Activated CD4-positive, alpha-beta T cell treated with anti-CD3 and anti-CD28 coated beads for 36 hours (primary cell): ENCODE data around the gene POU5F2. TPM values are rescaled to one million over a fixed set of nuclear protein-coding genes. Genes with fewer than 3 reads are reported as not detected.
A peak's percentile ranks its signal among the peaks of the same experiment; 100 is the strongest.

Experiments
- ATAC-seq: fragments of 200-7000 bp; cut with Tn5 transposase; one replicate; pipeline ENCODE4 v1.10.0; 2021; ENCODE audit warnings: mild to moderate bottlenecking, moderate library complexity
- CTCF ChIA-PET: fragments of 350-600 bp; sonication (Branson Sonifier 250); formaldehyde crosslinking; loops from one replicate; lab custom pipeline; 2021; ENCODE audit warnings: antibody characterized with exemption; lab: Charles Lee
- POLR2A ChIA-PET: fragments of 350-600 bp; sonication (Branson Sonifier 250); formaldehyde crosslinking; loops from one replicate; lab custom pipeline; 2021; ENCODE audit warnings: antibody characterized with exemption, inconsistent platforms; lab: Charles Lee
- DNase-seq: peaks from one replicate; pipeline ENCODE4 v3.0.0-alpha.2; 2020
- H3K27ac Mint-ChIP-seq: one replicate; pipeline ENCODE4 v1.8.0; 2021; ENCODE audit warnings: mixed read lengths
- H3K27me3 Mint-ChIP-seq: one replicate; pipeline ENCODE4 v1.8.0; 2021; ENCODE audit warnings: mixed read lengths
- H3K36me3 Mint-ChIP-seq: one replicate; pipeline ENCODE4 v1.8.0; 2021; ENCODE audit warnings: low read depth, mixed read lengths
- H3K4me1 Mint-ChIP-seq: one replicate; pipeline ENCODE4 v1.8.0; 2021; ENCODE audit warnings: mixed read lengths
- H3K4me3 Mint-ChIP-seq: one replicate; pipeline ENCODE4 v1.8.0; 2021; ENCODE audit warnings: mild to moderate bottlenecking, moderate library complexity, mixed read lengths
- H3K9me3 Mint-ChIP-seq: one replicate; pipeline ENCODE4 v1.8.0; 2021; ENCODE audit warnings: low read depth, mixed read lengths
- intact Hi-C, 2 experiments: fragments of 100-400 bp; cut with DNase I in 1 of 2; cut with micrococcal nuclease in 1 of 2; formaldehyde crosslinking; loops; one replicate each; pipeline versions ENCODE4 v1.14.2 to v1.15.1; 2022 to 2024; cut with DNase I, micrococcal nuclease
- total RNA-seq, 2 experiments: library from RNA; stranded (reverse); gene quantifications; one replicate each; pipeline ENCODE4 v1.2.3, GENCODE V29; 2021

The POU5F2 gene
- total RNA-seq, 2 experiments from 2014 or later, result 0.40 to 0.43 TPM

DNA sequence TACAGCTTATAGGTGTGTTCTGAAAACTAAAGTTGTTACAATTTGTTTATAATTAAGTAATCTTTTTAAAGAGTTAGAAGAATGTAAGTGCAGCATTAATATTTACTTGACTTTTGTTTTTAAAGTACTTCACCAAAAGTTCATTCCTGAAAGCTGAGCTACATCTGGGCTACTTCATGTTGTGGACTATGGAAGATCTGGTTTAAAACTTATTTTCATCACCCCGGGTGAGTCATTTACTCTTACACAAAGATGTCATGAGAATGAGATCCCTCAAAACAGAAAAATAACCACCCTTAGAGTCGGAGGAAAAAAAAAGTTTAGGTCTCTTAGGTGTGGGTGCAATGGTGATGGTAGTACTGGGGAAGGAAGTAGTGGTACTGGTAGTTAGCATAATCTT, 5.1 kb downstream of the POU5F2 start:
- Mint-ChIP-seq H3K36me3 (peaks cover 33% of the 10 kb centered on the region), H3K9me3 (peaks cover 3% of the 10 kb centered on the region)

DNA sequence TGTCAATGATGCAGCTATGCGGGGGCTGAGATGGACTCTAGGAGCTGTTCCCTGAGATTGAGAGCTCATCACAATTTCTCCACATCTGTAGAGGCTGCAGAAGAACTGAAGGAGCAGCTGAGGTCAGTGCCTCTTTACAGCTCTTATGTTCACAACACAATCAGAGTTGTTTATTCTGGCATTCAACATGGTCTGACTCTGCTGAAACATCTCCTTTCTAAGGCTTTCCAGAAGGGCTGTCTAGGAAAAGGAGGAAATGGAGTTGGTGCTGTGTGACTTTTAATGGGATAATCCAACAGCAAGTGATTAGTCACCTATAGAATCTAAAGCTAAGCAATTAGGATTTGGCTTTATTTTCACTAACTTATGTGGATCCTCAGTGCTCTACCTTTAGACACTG, 6.0 kb downstream of the POU5F2 start:
- H3K27ac Mint-ChIP-seq, result no peak overlapping the region
- CTCF ChIA-PET, result no interaction called here
- POLR2A ChIA-PET, result no interaction called here
- ATAC-seq (no peak), DNase-seq (no peak)
- peaks cover 3% of the 10 kb centered on the region for H3K9me3 Mint-ChIP-seq
- peaks cover 26% of the 10 kb centered on the region for H3K36me3 Mint-ChIP-seq
- H3K4me1 Mint-ChIP-seq, result no peaks in the 10 kb centered on the region
- intact Hi-C loops, result no loop called here
- H3K27me3 Mint-ChIP-seq, result no peaks in the 10 kb centered on the region
- no peak overlapping the region for H3K4me3 Mint-ChIP-seq

More for the DNA sequence above, 5.1 kb downstream of the POU5F2 start:
- Mint-ChIP-seq H3K27me3 (no peaks in the 10 kb centered on the region), H3K4me1 (no peaks in the 10 kb centered on the region), H3K4me3 (no peak overlapping the region), H3K27ac (no peak overlapping the region)
- POLR2A ChIA-PET, result no interaction called here
- DNase-seq (no peak), ATAC-seq (no peak)
- CTCF ChIA-PET, result no interaction called here
- intact Hi-C loops, result no loop called here

DNA sequence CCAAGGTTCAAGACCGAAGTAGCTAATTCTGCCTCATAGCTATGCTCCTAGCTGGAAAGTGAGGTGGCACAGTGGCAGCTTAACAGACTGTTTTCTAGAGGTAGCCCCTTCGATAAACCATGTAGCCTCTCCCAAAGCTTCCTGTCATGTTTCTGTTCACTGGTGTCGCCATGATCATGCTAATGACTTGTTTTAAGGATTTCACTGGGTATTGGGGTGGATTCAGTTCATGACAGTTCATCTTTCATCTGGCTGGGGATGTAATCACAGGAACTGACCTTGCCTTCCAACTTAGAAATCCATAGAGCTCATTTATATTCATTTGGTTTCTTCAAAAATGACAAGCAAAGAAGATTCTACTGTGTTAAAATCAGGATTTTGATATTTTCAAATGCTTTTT, 9.4 kb downstream of the POU5F2 start:
- H3K4me3 Mint-ChIP-seq, result no peak overlapping the region
- no peaks in the 10 kb centered on the region for H3K27me3 Mint-ChIP-seq
- H3K9me3 Mint-ChIP-seq, result no peaks in the 10 kb centered on the region
- no peak overlapping the region for H3K27ac Mint-ChIP-seq
- ATAC-seq (no peak), DNase-seq (no peak)
- POLR2A ChIA-PET, result no interaction called here
- no peaks in the 10 kb centered on the region for H3K4me1 Mint-ChIP-seq
- peaks cover under 1% of the 10 kb centered on the region for H3K36me3 Mint-ChIP-seq
- intact Hi-C loops, result no loop called here
- CTCF ChIA-PET, result interaction anchor here (0.6 to 1.1 kb wide), 2 partner anchors 8 to 52 kb away, joined by 3 read pairs; no protein-coding TSS in a partner anchor

DNA sequence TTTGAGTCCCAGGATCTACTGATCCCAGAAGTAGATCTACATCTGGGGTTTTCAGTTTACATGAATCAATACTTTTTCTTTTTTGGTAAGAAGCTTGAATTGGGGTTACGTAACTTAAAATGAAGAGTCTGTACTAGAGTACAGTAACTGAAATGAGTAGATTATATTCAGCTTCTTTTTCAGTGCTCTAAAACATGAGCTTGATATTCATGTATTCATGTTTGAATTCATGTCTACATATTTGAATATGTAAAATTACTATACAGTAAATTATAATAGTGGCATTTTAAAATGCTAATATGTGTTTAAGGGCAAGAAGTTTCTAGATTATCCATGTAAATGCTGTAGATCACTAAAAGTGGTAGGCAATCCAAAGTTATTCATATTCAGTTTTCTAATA, 14.8 kb downstream of the POU5F2 start:
- intact Hi-C loops, result no loop called here
- CTCF ChIA-PET, result no interaction called here
- H3K9me3 Mint-ChIP-seq, result no peaks in the 10 kb centered on the region
- no peak overlapping the region for H3K27ac Mint-ChIP-seq
- DNase-seq (no peak), ATAC-seq (no peak)
- H3K27me3 Mint-ChIP-seq, result no peaks in the 10 kb centered on the region
- POLR2A ChIA-PET, result no interaction called here
- peaks cover 3% of the 10 kb centered on the region for H3K4me1 Mint-ChIP-seq
- no peaks in the 10 kb centered on the region for H3K36me3 Mint-ChIP-seq
- H3K4me3 Mint-ChIP-seq, result no peak overlapping the region

DNA sequence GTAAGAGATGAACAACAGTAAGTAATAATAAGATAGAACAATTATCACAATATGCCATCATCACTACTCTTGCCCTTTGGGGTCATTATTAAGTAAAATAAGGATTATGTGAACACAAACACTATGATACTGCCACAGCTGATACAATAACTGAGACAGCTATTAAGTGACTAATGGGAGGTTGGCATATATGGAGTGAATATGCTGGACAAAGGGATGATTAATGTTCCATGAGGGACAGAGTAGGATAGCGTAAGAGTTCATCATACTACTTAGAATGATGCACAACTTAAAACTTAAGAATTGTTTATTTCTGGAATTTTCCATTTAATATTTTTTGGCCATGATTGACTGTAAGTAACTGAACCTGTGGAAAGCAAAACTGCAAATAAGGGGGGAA, 16.6 kb downstream of the POU5F2 start:
- intact Hi-C loops, result no loop called here
- Mint-ChIP-seq H3K27me3 (no peaks in the 10 kb centered on the region), H3K4me3 (no peak overlapping the region), H3K4me1 (peaks cover 10% of the 10 kb centered on the region), H3K9me3 (no peaks in the 10 kb centered on the region), H3K27ac (no peak overlapping the region), H3K36me3 (no peaks in the 10 kb centered on the region)
- CTCF ChIA-PET, result no interaction called here
- ATAC-seq, result no peak
- no peak for DNase-seq
- POLR2A ChIA-PET, result no interaction called here

DNA sequence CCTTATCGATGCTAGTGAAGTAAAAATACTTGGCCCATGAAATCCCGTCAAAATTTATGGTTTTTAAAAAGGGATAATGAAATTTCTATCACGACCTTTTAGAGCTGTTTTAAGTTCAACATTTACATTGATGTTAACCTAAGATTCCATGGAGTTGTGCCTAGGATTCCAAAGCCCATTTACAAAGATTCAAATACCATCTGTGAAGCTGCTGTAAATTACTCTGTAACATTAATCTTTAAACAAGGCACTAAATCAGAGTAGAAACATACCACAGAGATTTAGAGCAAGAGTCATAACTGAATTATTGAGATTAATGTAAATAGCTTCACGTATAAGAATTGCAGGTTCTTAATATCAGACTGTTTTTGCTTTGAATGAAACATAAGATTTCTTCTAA, 17.7 kb downstream of the POU5F2 start:
- CTCF ChIA-PET, result interaction anchor here (0.6 to 1.2 kb wide), 2 partner anchors 8 to 144 kb away, joined by 3 read pairs; no protein-coding TSS in a partner anchor
- H3K36me3 Mint-ChIP-seq, result no peaks in the 10 kb centered on the region
- H3K9me3 Mint-ChIP-seq, result no peaks in the 10 kb centered on the region
- H3K4me1 Mint-ChIP-seq, result peaks cover 10% of the 10 kb centered on the region
- H3K27me3 Mint-ChIP-seq, result no peaks in the 10 kb centered on the region
- POLR2A ChIA-PET, result no interaction called here
- H3K4me3 Mint-ChIP-seq, result no peak overlapping the region
- DNase-seq (no peak), ATAC-seq (no peak)
- intact Hi-C loops, result no loop called here
- H3K27ac Mint-ChIP-seq, result no peak overlapping the region

DNA sequence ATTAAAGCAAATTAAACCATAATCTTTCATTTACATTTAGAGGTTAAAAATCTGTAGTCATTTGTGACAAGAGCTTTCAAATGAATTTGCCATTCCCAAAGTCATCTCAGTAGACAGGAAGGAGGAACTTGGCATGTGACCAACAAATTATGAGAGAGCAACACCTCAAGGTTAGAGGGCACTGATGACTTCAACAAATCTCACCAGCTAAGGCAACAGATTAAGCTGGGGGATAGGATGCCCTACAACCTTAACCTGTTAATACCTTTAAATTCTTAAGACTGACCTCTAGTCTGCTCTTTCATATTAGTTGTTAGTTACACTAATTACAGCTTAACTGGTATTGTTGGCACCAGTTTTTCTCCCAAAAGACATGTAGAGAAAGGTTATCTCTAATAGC, 18.4 kb downstream of the POU5F2 start:
- ATAC-seq (no peak), DNase-seq (no peak)
- Mint-ChIP-seq H3K27me3 (no peaks in the 10 kb centered on the region), H3K4me3 (no peak overlapping the region), H3K27ac (no peak overlapping the region), H3K4me1 (peaks cover 10% of the 10 kb centered on the region), H3K36me3 (no peaks in the 10 kb centered on the region), H3K9me3 (no peaks in the 10 kb centered on the region)
- ChIA-PET CTCF (interaction anchor here (0.6 to 1.2 kb wide), 2 partner anchors 9 to 145 kb away, joined by 3 read pairs; no protein-coding TSS in a partner anchor), POLR2A (no interaction called here)
- intact Hi-C loops, result no loop called here

DNA sequence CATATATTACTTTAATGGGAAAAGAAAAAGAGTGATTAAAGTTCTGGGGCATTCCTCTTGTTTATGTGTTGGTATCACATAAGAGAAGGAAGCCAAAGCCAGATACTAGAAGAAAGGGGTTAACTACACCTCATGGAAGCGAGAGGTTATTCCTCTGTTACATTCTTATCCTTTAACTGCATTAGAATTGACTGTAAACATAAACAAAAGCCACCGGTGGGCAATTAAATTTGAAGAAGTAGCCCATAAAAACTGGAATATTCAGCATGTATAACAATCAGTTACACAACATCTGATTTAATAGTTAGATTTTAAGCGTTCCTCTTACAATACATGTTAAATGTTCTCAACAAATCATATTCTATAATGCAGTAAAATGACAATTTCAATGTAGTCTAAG, 18.8 kb downstream of the POU5F2 start:
- Mint-ChIP-seq H3K9me3 (no peaks in the 10 kb centered on the region), H3K36me3 (no peaks in the 10 kb centered on the region), H3K27ac (no peak overlapping the region), H3K4me3 (no peak overlapping the region), H3K4me1 (peaks cover 10% of the 10 kb centered on the region), H3K27me3 (no peaks in the 10 kb centered on the region)
- ATAC-seq, result no peak
- CTCF ChIA-PET, result no interaction called here
- POLR2A ChIA-PET, result no interaction called here
- intact Hi-C loops, result no loop called here
- no peak for DNase-seq

DNA sequence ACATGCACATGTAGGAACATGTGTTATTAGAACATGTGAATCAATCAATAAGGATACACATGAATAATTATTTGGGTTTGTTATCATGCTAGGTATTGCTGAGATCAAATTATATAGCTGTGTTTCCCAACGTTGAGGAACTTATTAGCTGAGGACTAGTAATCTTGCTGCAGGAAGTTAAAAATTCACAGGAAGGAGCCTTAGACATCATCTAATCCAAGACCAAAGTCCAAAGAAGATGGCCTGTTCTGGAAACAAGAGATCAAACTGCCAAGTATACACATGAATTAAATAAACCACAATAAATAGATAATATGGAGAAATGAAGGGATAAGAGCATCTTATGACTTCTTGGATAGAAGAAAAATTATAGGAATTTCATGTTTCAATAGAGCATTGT, 19.9 kb downstream of the POU5F2 start:
- POLR2A ChIA-PET, result no interaction called here
- Mint-ChIP-seq H3K27me3 (no peaks in the 10 kb centered on the region), H3K4me1 (peaks cover 10% of the 10 kb centered on the region), H3K9me3 (no peaks in the 10 kb centered on the region), H3K36me3 (no peaks in the 10 kb centered on the region), H3K27ac (no peak overlapping the region), H3K4me3 (no peak overlapping the region)
- intact Hi-C loops, result no loop called here
- no peak for ATAC-seq
- CTCF ChIA-PET, result no interaction called here
- no peak for DNase-seq

DNA sequence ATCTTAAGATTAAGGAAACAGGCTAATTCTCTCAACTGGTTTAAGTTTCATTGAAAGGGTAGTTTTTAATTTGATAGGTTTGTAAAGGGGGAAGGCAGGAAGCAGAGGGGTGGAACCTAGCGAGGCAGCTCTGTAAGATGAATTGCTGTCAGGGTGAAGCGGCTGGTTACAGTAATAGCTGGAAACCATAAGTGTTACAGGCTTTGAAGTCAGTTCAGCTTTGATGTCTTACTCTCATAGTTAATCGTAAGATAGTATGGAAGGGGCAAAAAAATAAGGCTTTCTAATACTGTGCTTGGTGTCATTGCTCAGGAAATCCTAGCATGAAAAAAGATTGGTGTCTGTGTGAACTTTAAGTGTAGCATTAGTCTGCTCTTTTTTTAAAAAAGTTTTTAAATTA, 20.3 kb downstream of the POU5F2 start:
- ATAC-seq (peak; percentile 92), DNase-seq (peak; percentile 31)
- no peak overlapping the region for H3K27ac Mint-ChIP-seq
- no peaks in the 10 kb centered on the region for H3K27me3 Mint-ChIP-seq
- H3K36me3 Mint-ChIP-seq, result no peaks in the 10 kb centered on the region
- H3K4me3 Mint-ChIP-seq, result no peak overlapping the region
- intact Hi-C loops, result no loop called here
- H3K9me3 Mint-ChIP-seq, result no peaks in the 10 kb centered on the region
- ChIA-PET CTCF (no interaction called here), POLR2A (interaction anchor here (0.6 kb wide), 1 partner anchor 340 kb away, joined by 3 read pairs; no protein-coding TSS in a partner anchor)
- H3K4me1 Mint-ChIP-seq, result peaks cover 10% of the 10 kb centered on the region

DNA sequence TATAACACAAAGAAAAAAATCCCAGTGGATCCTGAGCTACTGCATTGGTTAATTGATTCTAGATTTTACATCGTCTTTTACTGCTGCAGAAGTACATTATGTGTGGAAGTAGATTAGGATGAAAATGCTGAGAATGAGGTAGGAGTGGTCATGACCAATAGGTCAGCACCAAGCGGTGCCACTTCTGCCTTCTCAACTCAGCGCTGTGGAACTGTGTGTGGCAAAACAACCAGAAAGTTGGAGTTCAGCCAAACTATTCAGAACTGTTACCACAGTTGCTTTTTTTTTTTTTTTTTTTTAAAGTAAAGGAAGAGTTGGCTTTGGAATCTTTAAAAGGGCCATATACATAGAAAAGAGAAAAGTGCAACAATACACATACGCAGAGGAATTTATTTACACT, 24.2 kb downstream of the POU5F2 start:
- Mint-ChIP-seq H3K27ac (no peak overlapping the region), H3K9me3 (peaks cover 2% of the 10 kb centered on the region), H3K27me3 (no peaks in the 10 kb centered on the region), H3K4me1 (peaks cover 9% of the 10 kb centered on the region), H3K4me3 (no peak overlapping the region), H3K36me3 (peaks cover 3% of the 10 kb centered on the region)
- intact Hi-C loops, result no loop called here
- ChIA-PET CTCF (interaction anchor here (1.2 kb wide), 1 partner anchor 38 kb away, joined by 3 read pairs; no protein-coding TSS in a partner anchor), POLR2A (interaction anchor here (0.5 kb wide), 1 partner anchor 98 kb away, joined by 4 read pairs; no protein-coding TSS in a partner anchor)
- DNase-seq (no peak), ATAC-seq (no peak)

DNA sequence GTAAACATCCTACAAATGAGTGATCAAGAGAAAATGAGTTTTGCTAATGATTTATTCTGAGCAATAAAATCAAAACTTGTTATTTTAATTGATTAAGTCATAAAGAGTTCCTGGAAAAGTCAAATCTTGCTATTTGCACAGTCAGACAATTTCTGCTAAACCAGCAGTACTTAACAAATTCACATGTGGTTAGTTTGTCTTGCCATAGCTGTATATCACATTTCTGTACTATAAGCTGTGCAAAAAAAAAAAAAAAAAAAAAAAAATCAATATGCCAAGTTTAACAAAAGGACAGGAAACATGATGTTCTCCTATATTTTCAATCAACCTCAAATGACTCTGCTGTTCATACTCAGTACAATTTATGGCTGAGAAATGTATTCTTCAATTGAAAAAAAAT, 24.9 kb downstream of the POU5F2 start:
- peaks cover 6% of the 10 kb centered on the region for H3K4me1 Mint-ChIP-seq
- CTCF ChIA-PET, result interaction anchor here (0.7 kb wide), 1 partner anchor 60 kb away, joined by 3 read pairs; no protein-coding TSS in a partner anchor
- H3K27me3 Mint-ChIP-seq, result no peaks in the 10 kb centered on the region
- POLR2A ChIA-PET, result no interaction called here
- intact Hi-C loops, result no loop called here
- no peak overlapping the region for H3K4me3 Mint-ChIP-seq
- peaks cover 3% of the 10 kb centered on the region for H3K36me3 Mint-ChIP-seq
- H3K27ac Mint-ChIP-seq, result no peak overlapping the region
- no peak for DNase-seq
- ATAC-seq, result no peak
- H3K9me3 Mint-ChIP-seq, result peaks cover 2% of the 10 kb centered on the region
